ENCODE data around the gene RAB8B.

Gene RAB8B

DNA sequence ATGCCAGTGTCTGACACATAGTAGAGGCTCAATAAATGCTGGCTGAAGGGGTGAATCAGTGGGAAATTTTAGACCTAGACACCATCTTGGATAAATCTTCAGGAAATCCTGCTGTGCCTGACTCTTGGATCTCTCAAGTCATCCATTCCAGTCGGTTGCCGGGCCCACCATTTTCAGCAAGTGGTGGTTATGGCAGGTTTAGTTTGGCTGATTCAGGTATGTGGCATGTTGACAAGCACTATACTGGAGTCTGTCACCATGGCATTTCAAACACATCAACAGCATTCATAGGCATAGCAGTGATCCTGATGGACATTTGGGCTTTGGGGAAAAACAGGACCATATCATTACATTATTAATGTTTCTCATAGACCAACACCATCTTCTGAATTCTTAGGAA, 62.3 kb downstream of the RAB8B start (continued):
- TF ChIP-seq, protein P1, sequence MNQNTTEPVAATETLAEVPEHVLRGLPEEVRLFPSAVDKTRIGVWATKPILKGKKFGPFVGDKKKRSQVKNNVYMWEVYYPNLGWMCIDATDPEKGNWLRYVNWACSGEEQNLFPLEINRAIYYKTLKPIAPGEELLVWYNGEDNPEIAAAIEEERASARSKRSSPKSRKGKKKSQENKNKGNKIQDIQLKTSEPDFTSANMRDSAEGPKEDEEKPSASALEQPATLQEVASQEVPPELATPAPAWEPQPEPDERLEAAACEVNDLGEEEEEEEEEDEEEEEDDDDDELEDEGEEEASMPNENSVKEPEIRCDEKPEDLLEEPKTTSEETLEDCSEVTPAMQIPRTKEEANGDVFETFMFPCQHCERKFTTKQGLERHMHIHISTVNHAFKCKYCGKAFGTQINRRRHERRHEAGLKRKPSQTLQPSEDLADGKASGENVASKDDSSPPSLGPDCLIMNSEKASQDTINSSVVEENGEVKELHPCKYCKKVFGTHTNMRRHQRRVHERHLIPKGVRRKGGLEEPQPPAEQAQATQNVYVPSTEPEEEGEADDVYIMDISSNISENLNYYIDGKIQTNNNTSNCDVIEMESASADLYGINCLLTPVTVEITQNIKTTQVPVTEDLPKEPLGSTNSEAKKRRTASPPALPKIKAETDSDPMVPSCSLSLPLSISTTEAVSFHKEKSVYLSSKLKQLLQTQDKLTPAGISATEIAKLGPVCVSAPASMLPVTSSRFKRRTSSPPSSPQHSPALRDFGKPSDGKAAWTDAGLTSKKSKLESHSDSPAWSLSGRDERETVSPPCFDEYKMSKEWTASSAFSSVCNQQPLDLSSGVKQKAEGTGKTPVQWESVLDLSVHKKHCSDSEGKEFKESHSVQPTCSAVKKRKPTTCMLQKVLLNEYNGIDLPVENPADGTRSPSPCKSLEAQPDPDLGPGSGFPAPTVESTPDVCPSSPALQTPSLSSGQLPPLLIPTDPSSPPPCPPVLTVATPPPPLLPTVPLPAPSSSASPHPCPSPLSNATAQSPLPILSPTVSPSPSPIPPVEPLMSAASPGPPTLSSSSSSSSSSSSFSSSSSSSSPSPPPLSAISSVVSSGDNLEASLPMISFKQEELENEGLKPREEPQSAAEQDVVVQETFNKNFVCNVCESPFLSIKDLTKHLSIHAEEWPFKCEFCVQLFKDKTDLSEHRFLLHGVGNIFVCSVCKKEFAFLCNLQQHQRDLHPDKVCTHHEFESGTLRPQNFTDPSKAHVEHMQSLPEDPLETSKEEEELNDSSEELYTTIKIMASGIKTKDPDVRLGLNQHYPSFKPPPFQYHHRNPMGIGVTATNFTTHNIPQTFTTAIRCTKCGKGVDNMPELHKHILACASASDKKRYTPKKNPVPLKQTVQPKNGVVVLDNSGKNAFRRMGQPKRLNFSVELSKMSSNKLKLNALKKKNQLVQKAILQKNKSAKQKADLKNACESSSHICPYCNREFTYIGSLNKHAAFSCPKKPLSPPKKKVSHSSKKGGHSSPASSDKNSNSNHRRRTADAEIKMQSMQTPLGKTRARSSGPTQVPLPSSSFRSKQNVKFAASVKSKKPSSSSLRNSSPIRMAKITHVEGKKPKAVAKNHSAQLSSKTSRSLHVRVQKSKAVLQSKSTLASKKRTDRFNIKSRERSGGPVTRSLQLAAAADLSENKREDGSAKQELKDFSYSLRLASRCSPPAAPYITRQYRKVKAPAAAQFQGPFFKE (tag by site-specific recombination; IDR thresholded peaks at IDR 0.05; ENCODE audit: borderline replicate concordance): no peak
- no peak for TF ChIP-seq ZNF248 (tag by site-specific recombination; IDR thresholded peaks at IDR 0.05)

GRCh38 chr15:63252292-63252691, 62.9 kb downstream of the RAB8B start:
- no peak overlapping the region for H3K27ac ChIP-seq (ENCODE audit: extremely low read depth, low read depth, low read length)
- H3K4me3 ChIP-seq (ENCODE audit: low read depth, low read length): no peak overlapping the region
- CTCF ChIA-PET: no interaction called here
- POLR2A ChIA-PET: no interaction called here
- no peaks in the 10 kb centered on the region for H3K9me3 ChIP-seq (ENCODE audit: control insufficient read depth, insufficient read depth, low read depth, low read length)
- H3K36me3 ChIP-seq (ENCODE audit: control insufficient read depth in 2 of 2, insufficient read depth in 1 of 2, low read length in 2 of 2): peaks cover 0 to 4% of the 10 kb centered on the region in 2 experiments; a peak in 1 of 3 replicates
- peaks cover 11% of the 10 kb centered on the region for H3K4me1 ChIP-seq (ENCODE audit: control insufficient read depth, insufficient read depth, low read length)
- no peak for TF ChIP-seq PRDM4 (tag by site-specific recombination; IDR thresholded peaks at IDR 0.05)
- TF ChIP-seq, protein P2, sequence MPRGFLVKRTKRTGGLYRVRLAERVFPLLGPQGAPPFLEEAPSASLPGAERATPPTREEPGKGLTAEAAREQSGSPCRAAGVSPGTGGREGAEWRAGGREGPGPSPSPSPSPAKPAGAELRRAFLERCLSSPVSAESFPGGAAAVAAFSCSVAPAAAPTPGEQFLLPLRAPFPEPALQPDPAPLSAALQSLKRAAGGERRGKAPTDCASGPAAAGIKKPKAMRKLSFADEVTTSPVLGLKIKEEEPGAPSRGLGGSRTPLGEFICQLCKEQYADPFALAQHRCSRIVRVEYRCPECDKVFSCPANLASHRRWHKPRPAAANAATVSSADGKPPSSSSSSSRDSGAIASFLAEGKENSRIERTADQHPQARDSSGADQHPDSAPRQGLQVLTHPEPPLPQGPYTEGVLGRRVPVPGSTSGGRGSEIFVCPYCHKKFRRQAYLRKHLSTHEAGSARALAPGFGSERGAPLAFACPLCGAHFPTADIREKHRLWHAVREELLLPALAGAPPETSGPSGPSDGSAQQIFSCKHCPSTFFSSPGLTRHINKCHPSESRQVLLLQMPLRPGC (tag by site-specific recombination; IDR thresholded peaks at IDR 0.05): no peak
- TF ChIP-seq ZSCAN30 (tag by site-specific recombination; IDR thresholded peaks at IDR 0.05): no peak
- TF ChIP-seq ZNF24 (tag by site-specific recombination; IDR thresholded peaks at IDR 0.05): no peak
- TF ChIP-seq ZNF157 (tag by site-specific recombination; IDR thresholded peaks at IDR 0.05): no peak
- no peak for TF ChIP-seq ZNF132 (tag by site-specific recombination; IDR thresholded peaks at IDR 0.05; ENCODE audit: borderline replicate concordance)
- no peak for TF ChIP-seq ZNF248 (tag by site-specific recombination; IDR thresholded peaks at IDR 0.05)

- no peak for TF ChIP-seq ZNF623 (tag by site-specific recombination; IDR thresholded peaks at IDR 0.05)
- no peak for TF ChIP-seq ZEB2 (tag by site-specific recombination; IDR thresholded peaks at IDR 0.05)
- TF ChIP-seq KLF10 (tag by site-specific recombination; IDR thresholded peaks at IDR 0.05): no peak
- no peak for TF ChIP-seq ZNF394 (tag by site-specific recombination; IDR thresholded peaks at IDR 0.05; ENCODE audit: borderline replicate concordance)
- no peak for TF ChIP-seq ZNF555 (tag by site-specific recombination; conservative IDR thresholded peaks at IDR 0.05)
- TF ChIP-seq, protein P3, sequence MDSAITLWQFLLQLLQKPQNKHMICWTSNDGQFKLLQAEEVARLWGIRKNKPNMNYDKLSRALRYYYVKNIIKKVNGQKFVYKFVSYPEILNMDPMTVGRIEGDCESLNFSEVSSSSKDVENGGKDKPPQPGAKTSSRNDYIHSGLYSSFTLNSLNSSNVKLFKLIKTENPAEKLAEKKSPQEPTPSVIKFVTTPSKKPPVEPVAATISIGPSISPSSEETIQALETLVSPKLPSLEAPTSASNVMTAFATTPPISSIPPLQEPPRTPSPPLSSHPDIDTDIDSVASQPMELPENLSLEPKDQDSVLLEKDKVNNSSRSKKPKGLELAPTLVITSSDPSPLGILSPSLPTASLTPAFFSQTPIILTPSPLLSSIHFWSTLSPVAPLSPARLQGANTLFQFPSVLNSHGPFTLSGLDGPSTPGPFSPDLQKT (IDR thresholded peaks at IDR 0.05; ENCODE audit: borderline replicate concordance, low read depth, low read length): no peak
- TF ChIP-seq ZNF792 (tag by site-specific recombination; IDR thresholded peaks at IDR 0.05): no peak
- TF ChIP-seq ZNF140 (tag by site-specific recombination; IDR thresholded peaks at IDR 0.05): no peak
- no peak for TF ChIP-seq ZNF677 (tag by site-specific recombination; IDR thresholded peaks at IDR 0.05)
- no peak for TF ChIP-seq SP2 (tag by site-specific recombination; IDR thresholded peaks at IDR 0.05)
- no peak for TF ChIP-seq REPIN1 (tag by site-specific recombination; IDR thresholded peaks at IDR 0.05; ENCODE audit: low read depth)
- TF ChIP-seq KLF8 (tag by site-specific recombination; IDR thresholded peaks at IDR 0.05): no peak
- no peak for TF ChIP-seq ZNF391 (tag by site-specific recombination; IDR thresholded peaks at IDR 0.05; ENCODE audit: borderline replicate concordance, low read depth)
- TF ChIP-seq ZNF626 (tag by site-specific recombination; IDR thresholded peaks at IDR 0.05): no peak
- H3K36me3 ChIP-seq (ENCODE audit: control insufficient read depth in 2 of 2, insufficient read depth in 1 of 2, low read length in 2 of 2): peaks cover 0 to 5% of the 10 kb centered on the region in 2 experiments; a peak in 1 of 3 replicates
- no peak overlapping the region for H3K4me3 ChIP-seq (ENCODE audit: low read depth, low read length)
- no peaks in the 10 kb centered on the region for H3K9me3 ChIP-seq (ENCODE audit: control insufficient read depth, insufficient read depth, low read depth, low read length)
- ChIA-PET CTCF (no interaction called here), POLR2A (no interaction called here)
- no peak overlapping the region for H3K27ac ChIP-seq (ENCODE audit: extremely low read depth, low read depth, low read length)
- peaks cover 11% of the 10 kb centered on the region for H3K4me1 ChIP-seq (ENCODE audit: control insufficient read depth, insufficient read depth, low read length)
These were observed 65.6 kb downstream of the RAB8B start for GRCh38 chr15:63254991-63255390.
